GM18498 (cell line): Measurements from ENCODE around the gene SLCO1A2.

Experiments
- ATAC-seq: cut with Tn5 transposase; IDR thresholded peaks from one replicate; pipeline ENCODE4 v1.9.1; 2021; ENCODE audit warnings: mild to moderate bottlenecking, moderate library complexity; ENCODE audit not compliant: unreplicated experiment

The SLCO1A2 gene

DNA sequence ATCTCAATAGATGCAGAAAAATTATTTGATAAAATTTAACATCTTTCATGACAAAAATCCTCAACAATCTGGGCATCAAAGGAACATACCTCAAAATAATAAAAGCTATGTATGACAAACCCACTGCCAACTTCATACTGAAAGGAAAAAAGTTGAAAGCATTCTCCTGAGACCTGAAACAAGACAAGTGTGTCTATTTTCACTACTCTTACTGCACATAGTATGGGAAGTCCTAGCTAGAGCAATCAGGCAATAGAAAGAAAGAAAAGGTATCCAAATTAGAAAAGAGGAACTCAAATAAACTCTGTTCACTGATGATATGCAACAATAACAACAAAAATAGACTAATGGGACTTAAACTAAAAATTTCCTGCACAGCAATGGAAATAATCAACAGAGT lies 113.6 kb downstream of the SLCO1A2 start:
- ATAC-seq, result no peak

DNA sequence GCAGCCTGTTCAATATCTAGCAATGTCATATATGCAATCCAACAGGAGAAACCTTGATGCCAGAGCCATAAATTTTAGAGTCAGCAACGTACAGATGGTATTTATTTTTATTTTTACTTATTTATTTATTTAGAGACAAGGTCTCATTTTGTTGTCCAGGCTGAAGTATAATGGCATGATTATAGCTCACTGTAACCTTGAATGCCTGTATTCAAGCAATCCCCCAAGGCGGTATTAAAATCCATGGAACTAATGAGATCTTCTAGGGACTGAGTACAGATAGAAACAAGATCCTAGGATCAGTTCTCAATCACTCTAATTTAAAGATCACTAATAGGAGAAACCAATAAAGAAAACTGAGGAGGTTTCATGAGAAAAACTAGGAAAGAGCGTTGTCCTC lies 114.5 kb downstream of the SLCO1A2 start:
- ATAC-seq, result no peak

DNA sequence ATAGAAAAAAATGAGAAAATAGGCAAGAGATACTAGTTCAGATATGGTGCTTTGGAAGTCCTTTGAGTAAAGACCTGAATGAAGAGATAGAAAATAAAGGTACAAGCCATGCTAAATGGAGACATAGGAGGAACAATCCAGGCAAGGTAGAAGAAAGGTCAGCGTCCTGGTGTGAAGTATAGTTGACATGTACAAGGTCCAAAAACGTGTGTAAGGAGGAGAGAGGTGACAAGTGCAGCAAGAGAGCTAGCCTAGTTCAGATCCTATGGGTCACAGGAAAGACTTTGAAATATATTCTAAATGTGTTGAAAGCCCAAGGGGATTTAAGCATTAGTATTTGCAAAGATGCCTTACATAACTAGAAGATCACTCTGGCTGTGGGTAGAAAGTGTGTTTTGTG lies 115.5 kb downstream of the SLCO1A2 start:
- ATAC-seq, result no peak
